ENCODE measurements around the gene EFCAB6. TPM values are rescaled to one million over a fixed set of nuclear protein-coding genes. Genes with fewer than 3 reads are reported as not detected.

The EFCAB6 gene
- polyA plus RNA-seq, 2 of the 4 experiments (the other 2 are of a cell fraction) = 0.46 to 1.2 TPM

DNA sequence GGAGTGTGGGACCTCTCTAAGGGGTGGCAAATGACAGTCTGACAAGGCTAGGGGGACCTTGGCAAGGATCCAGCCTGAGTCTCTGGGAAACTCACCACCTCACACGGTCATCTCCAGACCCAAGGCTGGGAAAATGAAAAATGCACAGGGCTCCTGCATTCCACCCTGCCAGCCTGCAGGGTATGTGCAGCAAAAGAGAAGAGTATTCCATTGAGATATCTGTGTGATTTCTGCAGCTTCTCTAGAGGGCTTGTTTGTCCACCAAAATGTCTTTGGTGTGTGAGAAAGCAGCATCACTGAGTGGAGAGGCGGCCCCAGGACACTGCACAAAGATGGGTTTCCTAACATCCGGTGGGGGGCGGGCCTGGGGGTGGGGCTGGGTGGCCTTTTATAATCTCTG is 177.8 kb downstream of the EFCAB6 start:
- Histone ChIP-seq H3K9me3 (0 out of 3 replicates have a peak, but pooled peaks cover 1% of the 10 kb centered on the region), H3K4me3 (no peak overlapping the region), H3K4me2 (no peak overlapping the region), H3K27ac (no peak overlapping the region), H3K4me1 (no peaks in the 10 kb centered on the region)
- CTCF ChIA-PET = no interaction called here
- WGBS (ENCODE audit: missing lambda C conversion rate) = 36% methylated on average over 1 of the region's 4 CpGs
- POLR2A ChIA-PET = no interaction called here
- ATAC-seq (no peak), DNase-seq (ENCODE audit: low read depth in 1 of 2, low spot score in 1 of 2) (no peak), FAIRE-seq (no peak)
- TF ChIP-seq HEYL (CRISPR knock-in tag; IDR thresholded peaks at IDR 0.05) (no peak), CBX2 (IDR thresholded peaks at IDR 0.05; ENCODE audit: borderline replicate concordance, low read depth) (no peak), PHF8 (IDR thresholded peaks at IDR 0.05; ENCODE audit: borderline replicate concordance, low read depth) (no peak), SMC3 (IDR thresholded peaks at IDR 0.05) (no peak), RCOR1 (IDR thresholded peaks at IDR 0.05; ENCODE audit: low read depth, low read length) (no peak), HOXA7 (CRISPR knock-in tag; IDR thresholded peaks at IDR 0.05) (no peak), CHD2 (IDR thresholded peaks at IDR 0.05; ENCODE audit: low read length, partially characterized antibody) (no peak), USF2 (IDR thresholded peaks at IDR 0.05) (no peak), MAX (IDR thresholded peaks at IDR 0.05) (no peak), EP300 (IDR thresholded peaks at IDR 0.05) (no peak), PBX3 (IDR thresholded peaks at IDR 0.05) (no peak), FOSL2 (IDR thresholded peaks at IDR 0.05) (no peak), FOSL2 (CRISPR knock-in tag; IDR thresholded peaks at IDR 0.05) (no peak), TFCP2L1 (CRISPR knock-in tag; IDR thresholded peaks at IDR 0.05) (no peak), HOXB13 (CRISPR knock-in tag; IDR thresholded peaks at IDR 0.05; ENCODE audit: low read depth) (no peak)

DNA sequence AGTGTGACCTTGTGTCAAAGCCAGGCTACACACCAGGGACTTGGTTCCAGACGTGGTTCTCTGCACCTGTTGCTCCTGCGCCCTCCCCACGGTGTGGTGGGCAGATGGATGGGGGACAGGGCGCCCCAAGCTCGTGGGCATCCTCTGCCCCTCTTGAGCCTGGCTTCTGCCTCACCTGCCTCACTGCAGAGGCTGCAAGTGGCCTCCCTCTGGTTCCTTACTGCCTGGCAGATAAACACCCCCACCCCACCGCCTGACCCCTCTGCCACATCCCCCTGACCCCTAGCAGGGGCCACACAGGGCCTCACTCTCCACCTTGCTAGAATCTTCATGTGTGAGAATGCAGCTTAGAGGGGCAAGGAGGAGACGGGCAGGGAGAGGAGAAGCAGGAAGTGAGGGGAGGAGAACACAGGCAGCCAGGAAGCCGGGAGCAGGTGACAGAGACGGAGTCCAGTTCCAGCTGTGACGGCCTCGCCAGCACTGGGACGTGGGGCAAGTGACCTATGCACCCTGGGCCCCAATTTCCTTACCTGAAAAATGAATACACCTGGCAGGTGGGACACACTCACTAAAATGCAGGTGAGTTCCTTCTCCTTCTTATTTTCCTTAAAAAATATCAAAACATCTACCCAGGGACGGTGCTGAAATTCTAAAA is 178.3 kb downstream of the EFCAB6 start:
- FAIRE-seq (no peak), DNase-seq (ENCODE audit: low read depth in 1 of 2, low spot score in 1 of 2) (no peak), ATAC-seq (no peak)
- no peak overlapping the region for H3K27ac ChIP-seq
- H3K4me2 ChIP-seq = no peak overlapping the region
- TF ChIP-seq HEYL (CRISPR knock-in tag; IDR thresholded peaks at IDR 0.05) (no peak), TFCP2L1 (CRISPR knock-in tag; IDR thresholded peaks at IDR 0.05) (no peak), JUN (IDR thresholded peaks at IDR 0.05) (no peak)
- WGBS (ENCODE audit: missing lambda C conversion rate) = 71% methylated on average over 11 of the region's 13 CpGs
- POLR2A ChIA-PET = no interaction called here
- no peaks in the 10 kb centered on the region for H3K4me1 ChIP-seq
- no peaks in the 10 kb centered on the region for H3K9me3 ChIP-seq
- no peak overlapping the region for H3K4me3 ChIP-seq
- CTCF ChIA-PET = no interaction called here

DNA sequence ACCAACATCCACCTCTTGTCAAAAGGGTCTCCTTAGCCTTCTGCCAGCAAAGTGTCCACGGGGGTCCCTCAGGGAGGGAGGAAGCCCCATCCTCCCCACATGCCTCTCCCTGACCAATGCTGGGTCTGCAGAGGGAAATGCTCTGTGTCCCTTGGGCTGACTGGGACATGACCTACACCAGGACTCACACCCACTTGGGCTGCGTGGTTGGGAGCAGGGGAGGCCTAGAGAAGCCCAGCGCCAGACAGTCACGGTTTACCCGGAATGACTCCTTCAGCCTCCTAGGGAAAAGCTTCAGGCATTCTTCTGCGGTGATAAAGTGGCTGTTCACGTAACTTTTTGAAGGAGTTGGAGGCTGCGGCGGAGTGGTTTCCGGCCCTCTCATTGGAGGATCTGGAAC is 180.3 kb downstream of the EFCAB6 start:
- WGBS (ENCODE audit: missing lambda C conversion rate) = 85% methylated on average over 6 of the region's 10 CpGs
- no peak for ATAC-seq
- no peaks in the 10 kb centered on the region for H3K9me3 ChIP-seq
- H3K4me2 ChIP-seq = no peak overlapping the region
- CTCF ChIA-PET = no interaction called here
- no peak overlapping the region for H3K4me3 ChIP-seq
- POLR2A ChIA-PET = no interaction called here
- no peak for DNase-seq (ENCODE audit: low read depth in 1 of 2, low spot score in 1 of 2)
- no peak for FAIRE-seq
- no peaks in the 10 kb centered on the region for H3K4me1 ChIP-seq
- no peak overlapping the region for H3K27ac ChIP-seq
- TF ChIP-seq NR3C1 (IDR thresholded peaks at IDR 0.05) (no peak), EHMT2 (IDR thresholded peaks at IDR 0.05; ENCODE audit: low read depth) (no peak), NFE2L2 (conservative IDR thresholded peaks at IDR 0.05; ENCODE audit: low read length) (no peak), JUNB (IDR thresholded peaks at IDR 0.05) (no peak), HDAC2 (IDR thresholded peaks at IDR 0.05) (no peak), USF2 (IDR thresholded peaks at IDR 0.05) (no peak), REST (IDR thresholded peaks at IDR 0.05) (no peak), ZFP36 (IDR thresholded peaks at IDR 0.05; ENCODE audit: borderline replicate concordance, partially characterized antibody) (no peak), EP300 (IDR thresholded peaks at IDR 0.05) (no peak), POLR2AphosphoS2 (conservative IDR thresholded peaks at IDR 0.05; ENCODE audit: low read length) (no peak), ZSCAN20 (CRISPR knock-in tag; IDR thresholded peaks at IDR 0.05) (no peak), PBX3 (IDR thresholded peaks at IDR 0.05) (no peak)
- TF ChIP-seq, protein P1, sequence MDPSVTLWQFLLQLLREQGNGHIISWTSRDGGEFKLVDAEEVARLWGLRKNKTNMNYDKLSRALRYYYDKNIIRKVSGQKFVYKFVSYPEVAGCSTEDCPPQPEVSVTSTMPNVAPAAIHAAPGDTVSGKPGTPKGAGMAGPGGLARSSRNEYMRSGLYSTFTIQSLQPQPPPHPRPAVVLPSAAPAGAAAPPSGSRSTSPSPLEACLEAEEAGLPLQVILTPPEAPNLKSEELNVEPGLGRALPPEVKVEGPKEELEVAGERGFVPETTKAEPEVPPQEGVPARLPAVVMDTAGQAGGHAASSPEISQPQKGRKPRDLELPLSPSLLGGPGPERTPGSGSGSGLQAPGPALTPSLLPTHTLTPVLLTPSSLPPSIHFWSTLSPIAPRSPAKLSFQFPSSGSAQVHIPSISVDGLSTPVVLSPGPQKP (IDR thresholded peaks at IDR 0.05; ENCODE audit: low read depth, low read length) = no peak
